Gastroesophageal sphincter (tissue), 4 donors: ENCODE results near the gene CFAP73. TPM values are rescaled to one million over a fixed set of nuclear protein-coding genes. Genes with fewer than 3 reads are reported as not detected.

ENCODE experiments used
- ATAC-seq: fragments of 150-250 bp; one replicate; pipeline ENCODE4 v1.9.1; 2016; ENCODE audit warnings: mild to moderate bottlenecking, moderate library complexity
- H3K27ac ChIP-seq, 4 donors: fragments of 200-600 bp; sonication (generic) in 3 of 4; 1 replicate in 3 of 4; 2 replicates in 1 of 4; pipeline ENCODE4 v1.5.1; 2016 to 2019
- H3K27me3 ChIP-seq: fragments of 200-600 bp; sonication (generic); one replicate; pipeline ENCODE4 v1.5.1; 2019
- H3K36me3 ChIP-seq, 2 donors: fragments of 200-600 bp; sonication (generic); one replicate each; pipeline ENCODE4 v1.5.1; 2019; ENCODE audit warnings: control low read depth in 1 of 2
- H3K4me1 ChIP-seq, 3 donors: fragments of 200-600 bp; sonication (generic); 1 replicate in 2 of 3; 2 replicates in 1 of 3; pipeline ENCODE4 v1.5.1; 2016 to 2019; ENCODE audit warnings: control low read depth in 2 of 3
- H3K4me3 ChIP-seq, 2 donors: fragments of 200-600 bp; sonication (generic); one replicate each; pipeline ENCODE4 v1.5.1; 2019; ENCODE audit warnings: mild to moderate bottlenecking in 1 of 2, moderate library complexity in 1 of 2
- H3K9me3 ChIP-seq, 3 donors: fragments of 200-600 bp; sonication (generic); one replicate each; pipeline ENCODE4 v1.5.1; 2017 to 2019; ENCODE audit warnings: control low read depth in 2 of 3
- EP300 ChIP-seq: sonication (generic); formaldehyde crosslinking; IDR thresholded peaks from one replicate; pipeline ENCODE4 v1.6.1; 2017; ENCODE audit warnings: antibody characterized with exemption, mild to moderate bottlenecking
- POLR2A ChIP-seq, 2 donors: fragments of 450-650 bp; IDR thresholded peaks; one replicate each; pipeline ENCODE4 v1.6.1; 2017; ENCODE audit warnings: antibody characterized with exemption in 2 of 2, mild to moderate bottlenecking in 2 of 2, moderate library complexity in 1 of 2
- POLR2AphosphoS5 ChIP-seq: sonication (generic); formaldehyde crosslinking; IDR thresholded peaks from one replicate; pipeline ENCODE4 v1.6.1; 2017; ENCODE audit warnings: antibody characterized with exemption
- WGBS, 2 donors: methylation state at CpG; one replicate each; pipeline ENCODE4 v1.1.5; 2018; ENCODE audit warnings: low coverage in 1 of 2; 5-methylcytosine and 5-hydroxymethylcytosine counted together
- total RNA-seq, 4 donors: library from RNA; depleted of rRNA; stranded (reverse); fragments of >200 nt; gene quantifications; one replicate each; pipeline ENCODE4 v1.1.0, GENCODE V29; 2016
- TF ChIP-seq, protein P1 (sequence below), 4 experiments: fragments of 200-600 bp in 2 of 4; fragments of 450-650 bp in 2 of 4; sonication (generic) in 1 of 4; IDR thresholded peaks; one replicate each; pipeline ENCODE4 v1.5.1; 2017 to 2019; ENCODE audit warnings: antibody characterized with exemption in 4 of 4, mild to moderate bottlenecking in 2 of 4, moderate library complexity in 2 of 4

The CFAP73 gene
- total RNA-seq, 4 donors from 2014 or later: not detected

DNA sequence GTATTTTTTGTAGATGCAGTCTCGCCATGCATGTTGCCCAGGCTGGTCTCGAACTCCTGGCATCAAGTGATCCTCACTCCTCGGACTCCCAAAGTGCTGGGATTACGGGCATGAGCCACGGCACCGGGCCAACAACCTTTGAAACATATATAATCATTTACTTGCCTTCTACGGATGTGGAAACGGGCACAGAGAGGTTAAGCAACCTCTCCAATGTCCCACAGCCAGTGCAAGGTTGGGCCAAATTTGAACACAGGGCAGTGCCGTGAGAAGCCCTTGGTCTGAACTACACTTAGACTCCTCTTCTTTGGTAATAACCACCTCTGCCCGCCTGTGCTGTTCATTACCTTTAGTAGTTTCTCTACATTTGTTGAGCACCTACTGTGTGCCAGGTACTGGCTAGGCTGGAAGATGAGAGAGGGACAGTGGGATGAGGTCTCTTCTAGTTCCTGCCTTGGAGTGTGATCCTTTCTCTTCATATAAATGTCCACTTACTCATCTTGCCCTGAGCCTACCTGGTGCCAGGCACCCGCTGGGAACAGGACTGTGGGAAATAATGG is 33.6 kb downstream of the CFAP73 start:
- ATAC-seq: no peak
- WGBS, 2 donors: 100% methylated on average over 1 to 4 of the region's 11 CpGs
- Histone ChIP-seq H3K27ac (no peak overlapping the region), H3K27me3 (no peaks in the 10 kb centered on the region), H3K4me3 (no peak overlapping the region), H3K36me3 (peaks cover 0 to 33% of the 10 kb centered on the region in 2 donors), H3K4me1 (peaks cover 0 to 50% (median 21%) of the 10 kb centered on the region in 3 donors), H3K9me3 (no peaks in the 10 kb centered on the region)
- TF ChIP-seq POLR2AphosphoS5: no peak
- TF ChIP-seq, protein P1, sequence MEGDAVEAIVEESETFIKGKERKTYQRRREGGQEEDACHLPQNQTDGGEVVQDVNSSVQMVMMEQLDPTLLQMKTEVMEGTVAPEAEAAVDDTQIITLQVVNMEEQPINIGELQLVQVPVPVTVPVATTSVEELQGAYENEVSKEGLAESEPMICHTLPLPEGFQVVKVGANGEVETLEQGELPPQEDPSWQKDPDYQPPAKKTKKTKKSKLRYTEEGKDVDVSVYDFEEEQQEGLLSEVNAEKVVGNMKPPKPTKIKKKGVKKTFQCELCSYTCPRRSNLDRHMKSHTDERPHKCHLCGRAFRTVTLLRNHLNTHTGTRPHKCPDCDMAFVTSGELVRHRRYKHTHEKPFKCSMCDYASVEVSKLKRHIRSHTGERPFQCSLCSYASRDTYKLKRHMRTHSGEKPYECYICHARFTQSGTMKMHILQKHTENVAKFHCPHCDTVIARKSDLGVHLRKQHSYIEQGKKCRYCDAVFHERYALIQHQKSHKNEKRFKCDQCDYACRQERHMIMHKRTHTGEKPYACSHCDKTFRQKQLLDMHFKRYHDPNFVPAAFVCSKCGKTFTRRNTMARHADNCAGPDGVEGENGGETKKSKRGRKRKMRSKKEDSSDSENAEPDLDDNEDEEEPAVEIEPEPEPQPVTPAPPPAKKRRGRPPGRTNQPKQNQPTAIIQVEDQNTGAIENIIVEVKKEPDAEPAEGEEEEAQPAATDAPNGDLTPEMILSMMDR (IDR thresholded peaks at IDR 0.05): no peak
- TF ChIP-seq EP300: no peak
- no peak for TF ChIP-seq POLR2A (IDR thresholded peaks at IDR 0.05)

DNA sequence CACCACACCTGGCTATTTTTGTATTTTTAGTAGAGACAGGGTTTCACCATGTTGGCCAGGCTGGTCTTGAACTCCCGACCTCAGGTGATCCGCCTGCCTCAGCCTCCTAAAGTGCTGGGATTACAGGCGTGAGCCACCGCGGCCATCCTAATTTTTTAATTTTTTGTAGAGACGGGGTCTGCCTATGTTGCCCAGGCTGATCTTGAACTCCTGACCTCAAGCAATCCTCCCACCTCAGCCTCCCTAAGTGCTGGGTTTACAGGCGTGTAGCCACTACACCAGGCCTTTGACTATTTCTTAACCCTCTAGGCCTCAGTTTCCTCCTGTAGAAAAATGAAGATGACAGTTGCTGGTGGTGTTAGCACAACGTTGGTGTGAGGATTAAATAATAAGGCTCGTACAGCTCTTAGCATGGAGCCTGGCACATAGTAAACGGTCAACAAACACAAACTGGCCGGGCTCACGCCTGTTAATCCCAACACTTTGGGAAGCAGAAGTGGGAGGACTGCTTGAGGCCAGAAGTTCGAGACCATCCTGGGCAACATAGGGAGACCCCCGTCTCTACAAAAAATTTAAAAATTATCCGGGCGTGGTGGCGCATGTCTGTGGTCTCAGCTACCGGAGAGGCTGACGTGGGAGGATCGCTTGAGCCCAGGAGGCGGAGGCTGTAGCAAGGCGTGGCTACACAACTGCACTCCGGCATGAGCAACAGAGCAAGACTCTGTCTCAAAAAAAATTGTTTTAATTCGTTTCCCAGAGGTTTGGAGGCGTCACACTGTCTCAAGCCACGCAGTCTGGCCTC is 34.8 kb downstream of the CFAP73 start:
- peaks cover 0 to 30% of the 10 kb centered on the region in 2 donors for H3K36me3 ChIP-seq
- TF ChIP-seq POLR2A (IDR thresholded peaks at IDR 0.05) (no peak), EP300 (no peak), POLR2AphosphoS5 (no peak)
- TF ChIP-seq, protein P1 (IDR thresholded peaks at IDR 0.05): no peak
- 20 to 49% methylated on average over 13 to 19 of the region's 26 CpGs for WGBS, 2 donors

DNA sequence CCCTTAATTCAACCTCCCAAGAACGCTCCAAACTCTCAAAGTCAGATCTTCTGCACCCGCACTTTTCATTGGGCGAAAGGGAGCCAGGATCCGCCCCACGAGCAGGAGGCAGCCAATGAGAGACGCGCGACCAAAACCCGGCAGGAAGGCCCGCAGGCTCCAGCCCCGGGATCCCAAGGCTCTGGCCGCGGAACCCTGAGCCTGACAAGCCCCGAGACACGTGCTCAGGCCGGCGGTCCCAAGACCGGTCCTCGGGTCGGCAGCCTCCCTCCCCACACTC is 35.3 kb downstream of the CFAP73 start:
- WGBS, 2 donors: 0% methylated on average over 2 to 9 of the region's 20 CpGs
- H3K27me3 ChIP-seq: no peaks in the 10 kb centered on the region
- ATAC-seq: peak; percentile 94

More for the DNA sequence above, 34.8 kb downstream of the CFAP73 start:
- H3K27me3 ChIP-seq: no peaks in the 10 kb centered on the region
- ATAC-seq: peak; percentile 64
- no peaks in the 10 kb centered on the region for H3K9me3 ChIP-seq
- H3K4me3 ChIP-seq: peak overlapping the region; percentile 72 to 99
- peak overlapping the region in 3 of 4 donors; percentile 95 to 98 (median 98) for H3K27ac ChIP-seq
- peaks cover 0 to 50% (median 21%) of the 10 kb centered on the region in 3 donors for H3K4me1 ChIP-seq

DNA sequence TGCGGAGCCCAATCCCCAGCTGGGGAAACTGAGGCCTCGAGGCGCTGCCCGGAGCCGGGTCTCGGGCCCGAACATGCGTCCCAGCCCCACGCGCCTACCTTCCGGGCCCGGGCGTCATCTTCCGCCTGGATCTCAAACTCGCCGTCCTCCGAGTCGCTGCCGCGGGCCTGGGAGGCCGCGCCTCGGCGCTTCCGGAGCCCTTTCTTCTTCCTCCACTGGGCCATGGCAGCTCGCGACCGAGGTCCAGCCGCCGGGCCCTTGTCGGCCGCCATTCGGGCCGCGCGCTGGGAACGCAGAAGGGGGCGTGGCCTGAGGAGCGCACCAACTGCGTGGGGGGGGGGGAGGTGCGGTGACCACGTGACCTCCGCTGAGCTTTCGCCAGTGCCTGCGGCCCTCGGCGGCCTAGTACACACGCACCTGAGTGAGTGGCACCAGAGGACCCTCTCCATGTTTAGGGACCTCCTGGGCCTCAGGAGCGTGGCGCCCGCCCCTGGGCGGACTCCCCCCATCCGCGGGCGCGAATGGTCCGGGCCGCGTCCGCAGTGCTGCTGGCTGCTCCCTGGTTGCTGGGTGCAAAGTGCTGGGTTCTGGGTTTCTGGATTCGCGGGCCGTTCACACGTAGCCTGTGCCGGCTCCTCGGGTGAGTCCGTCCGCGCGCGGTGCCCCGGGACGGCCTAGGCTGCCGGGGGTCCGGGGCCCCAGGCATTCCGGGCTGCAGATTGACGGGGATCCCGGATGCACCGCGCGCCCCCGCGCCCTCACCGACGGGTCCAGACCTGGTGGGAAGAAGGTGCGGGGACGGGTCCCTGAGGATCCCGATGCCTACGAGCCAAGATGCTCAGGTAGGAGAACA is 35.9 kb downstream of the CFAP73 start, which contains the start of the genes DDX54 and RITA1:
DDX54 (minus strand) TSS at position 299 of the 853 bp plus-strand sequence; CDS start at position 272, 27 bp downstream.
RITA1 (plus strand) TSS at position 542 of the 853 bp plus-strand sequence. CDS start 1,026 bp downstream, outside the sequence.
- Histone ChIP-seq H3K4me1 (peaks cover 0 to 50% (median 21%) of the 10 kb centered on the region in 3 donors), H3K27ac (peak within 1 kb of the TSS; percentile 83 to 98 (median 96)), H3K4me3 (peak within 1 kb of the TSS; percentile 72 to 99), H3K36me3 (peaks cover 0 to 28% of the 10 kb centered on the region in 2 donors), H3K9me3 (no peaks in the 10 kb centered on the region), H3K27me3 (no peaks in the 10 kb centered on the region)
- peak; percentile 54 for TF ChIP-seq POLR2A (IDR thresholded peaks at IDR 0.05)
- peak; percentile 23 for TF ChIP-seq EP300
- TF ChIP-seq, protein P1 (IDR thresholded peaks at IDR 0.05): no peak
- peak; percentile 29 for TF ChIP-seq POLR2AphosphoS5
- no CpG with 5 or more reads among the region's 89 CpGs for WGBS, 2 donors
- ATAC-seq: peak; percentile 83

More for the DNA sequence above, 35.3 kb downstream of the CFAP73 start:
- Histone ChIP-seq H3K4me1 (peaks cover 0 to 50% (median 21%) of the 10 kb centered on the region in 3 donors), H3K4me3 (peak overlapping the region; percentile 72 to 99), H3K36me3 (peaks cover 0 to 29% of the 10 kb centered on the region in 2 donors), H3K9me3 (no peaks in the 10 kb centered on the region), H3K27ac (peak overlapping the region; percentile 83 to 98 (median 96))
- TF ChIP-seq POLR2AphosphoS5 (peak; percentile 29), POLR2A (IDR thresholded peaks at IDR 0.05) (no peak)
- TF ChIP-seq, protein P1 (IDR thresholded peaks at IDR 0.05): no peak
